ENCODE measurements around the gene LYPD6B.

DNA sequence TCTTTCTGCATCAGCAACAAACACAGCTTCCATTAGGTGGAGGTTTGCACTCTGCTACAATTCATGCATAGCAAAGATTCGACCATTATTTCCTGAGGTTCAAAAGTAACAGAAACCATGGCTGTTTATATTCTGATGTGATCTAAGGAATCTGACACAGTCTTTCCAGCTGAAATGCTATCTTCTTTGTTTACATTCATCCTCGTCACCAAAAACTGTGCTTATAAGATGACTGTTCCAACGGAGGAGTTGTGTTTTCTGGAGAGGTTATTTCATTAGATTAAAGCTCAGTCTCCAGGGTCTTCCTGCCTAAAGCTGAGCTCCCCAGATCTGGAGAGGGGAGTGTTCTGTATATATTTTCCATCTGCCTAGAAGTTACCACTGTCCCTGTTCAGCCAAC, 45.1 kb upstream of the LYPD6B start:
- TF ChIP-seq, protein P1, sequence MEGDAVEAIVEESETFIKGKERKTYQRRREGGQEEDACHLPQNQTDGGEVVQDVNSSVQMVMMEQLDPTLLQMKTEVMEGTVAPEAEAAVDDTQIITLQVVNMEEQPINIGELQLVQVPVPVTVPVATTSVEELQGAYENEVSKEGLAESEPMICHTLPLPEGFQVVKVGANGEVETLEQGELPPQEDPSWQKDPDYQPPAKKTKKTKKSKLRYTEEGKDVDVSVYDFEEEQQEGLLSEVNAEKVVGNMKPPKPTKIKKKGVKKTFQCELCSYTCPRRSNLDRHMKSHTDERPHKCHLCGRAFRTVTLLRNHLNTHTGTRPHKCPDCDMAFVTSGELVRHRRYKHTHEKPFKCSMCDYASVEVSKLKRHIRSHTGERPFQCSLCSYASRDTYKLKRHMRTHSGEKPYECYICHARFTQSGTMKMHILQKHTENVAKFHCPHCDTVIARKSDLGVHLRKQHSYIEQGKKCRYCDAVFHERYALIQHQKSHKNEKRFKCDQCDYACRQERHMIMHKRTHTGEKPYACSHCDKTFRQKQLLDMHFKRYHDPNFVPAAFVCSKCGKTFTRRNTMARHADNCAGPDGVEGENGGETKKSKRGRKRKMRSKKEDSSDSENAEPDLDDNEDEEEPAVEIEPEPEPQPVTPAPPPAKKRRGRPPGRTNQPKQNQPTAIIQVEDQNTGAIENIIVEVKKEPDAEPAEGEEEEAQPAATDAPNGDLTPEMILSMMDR (IDR thresholded peaks at IDR 0.05), result no peak
- no peak for TF ChIP-seq POLR2A (IDR thresholded peaks at IDR 0.05)

Data from body of pancreas (tissue), 4 donors.